Bronchial epithelial cell (primary cell): ENCODE results near the gene ANAPC7. TPM values are rescaled to one million over a fixed set of nuclear protein-coding genes. Genes with fewer than 3 reads are reported as not detected.

Experiments
- DNase-seq: peaks from one replicate; pipeline ENCODE4 v3.0.0-alpha.2; 2010; ENCODE audit warnings: low read depth
- FAIRE-seq: peaks from 2 replicates; lab custom pipeline; 2011; peaks lifted over from hg19 to GRCh38; lab: Jason Lieb, UNC
- H3K27me3 ChIP-seq: 2 replicates; pipeline ENCODE4 v1.5.1; 2011; ENCODE audit warnings: low read length; ENCODE audit not compliant: control insufficient read depth, insufficient read depth
- H3K36me3 ChIP-seq: 2 replicates; pipeline ENCODE4 v1.5.1; 2011; ENCODE audit warnings: low read length; ENCODE audit not compliant: control insufficient read depth, insufficient read depth
- H3K4me3 ChIP-seq: 2 replicates; pipeline ENCODE4 v1.5.1; 2011; ENCODE audit warnings: mild to moderate bottlenecking, low read depth, low read length, control low read depth
- CTCF ChIP-seq: IDR thresholded peaks from 2 replicates; pipeline ENCODE4 v1.5.1; 2011; ENCODE audit warnings: mild to moderate bottlenecking, moderate library complexity, low read length, control low read depth, inconsistent platforms; ENCODE audit not compliant: insufficient read depth, severe bottlenecking
- total RNA-seq: library from RNA; depleted of rRNA; stranded (reverse); fragments of >200 nt; gene quantifications from 2 replicates; pipeline ENCODE4 v1.2.1, GENCODE V29; 2014

Gene ANAPC7
- total RNA-seq = 36.1 and 44.4 TPM in 2 replicates

- no peaks in the 10 kb centered on the region for H3K36me3 ChIP-seq
- peak; percentile 1 for TF ChIP-seq CTCF
- peak; percentile 80 for DNase-seq
- peak within 1 kb of the TSS; percentile 93 for H3K4me3 ChIP-seq
- FAIRE-seq = no peak
- no peaks in the 10 kb centered on the region for H3K27me3 ChIP-seq
These were observed at the start of gene ANAPC7 for GRCh38 chr12:110403146-110403975. Gene ANAPC7, minus strand, starts transcription at chr12:110403708. Its CDS starts 81 bp downstream, at chr12:110403627.

- no peaks in the 10 kb centered on the region for H3K36me3 ChIP-seq
- FAIRE-seq (no peak), DNase-seq (no peak)
These were observed 47.8 kb upstream of the ANAPC7 start for GRCh38 chr12:110451263-110451662.

GRCh38 chr12:110449799-110450497 is 46.4 kb upstream of the ANAPC7 start, which contains the start of gene ARPC3:
Gene ARPC3, minus strand, starts transcription at chr12:110450337. Its CDS starts 77 bp downstream, at chr12:110450260.
- Histone ChIP-seq H3K27me3 (no peaks in the 10 kb centered on the region), H3K4me3 (peak within 1 kb of the TSS; percentile 99), H3K36me3 (no peaks in the 10 kb centered on the region)
- DNase-seq (peak; percentile 85), FAIRE-seq (no peak)
- TF ChIP-seq CTCF = peak; percentile 94

More at GRCh38 chr12:110451263-110451662, 47.8 kb upstream of the ANAPC7 start:
- TF ChIP-seq CTCF = no peak
- no peak overlapping the region for H3K4me3 ChIP-seq
- H3K27me3 ChIP-seq = no peaks in the 10 kb centered on the region

- peaks cover 7% of the 10 kb centered on the region for H3K36me3 ChIP-seq
- no peaks in the 10 kb centered on the region for H3K27me3 ChIP-seq
- DNase-seq = no peak
- TF ChIP-seq CTCF = no peak
- no peak for FAIRE-seq
- no peak overlapping the region for H3K4me3 ChIP-seq
These were observed 40.9 kb upstream of the ANAPC7 start for GRCh38 chr12:110444455-110444854.

- no peak for FAIRE-seq
- H3K36me3 ChIP-seq = peaks cover 7% of the 10 kb centered on the region
These were observed 32.7 kb upstream of the ANAPC7 start for GRCh38 chr12:110436231-110436630.

More at GRCh38 chr12:110436231-110436630, 32.7 kb upstream of the ANAPC7 start:
- DNase-seq = peak; percentile 32
- TF ChIP-seq CTCF = no peak
- Histone ChIP-seq H3K27me3 (no peaks in the 10 kb centered on the region), H3K4me3 (no peak overlapping the region)
